Measurements from ENCODE around the gene RALGAPA1. TPM values are rescaled to one million over a fixed set of nuclear protein-coding genes. Genes with fewer than 3 reads are reported as not detected.

The RALGAPA1 gene
- total and polyA plus RNA-seq, 2 experiments from 2014 or later: 21.9 to 27.3 TPM

DNA sequence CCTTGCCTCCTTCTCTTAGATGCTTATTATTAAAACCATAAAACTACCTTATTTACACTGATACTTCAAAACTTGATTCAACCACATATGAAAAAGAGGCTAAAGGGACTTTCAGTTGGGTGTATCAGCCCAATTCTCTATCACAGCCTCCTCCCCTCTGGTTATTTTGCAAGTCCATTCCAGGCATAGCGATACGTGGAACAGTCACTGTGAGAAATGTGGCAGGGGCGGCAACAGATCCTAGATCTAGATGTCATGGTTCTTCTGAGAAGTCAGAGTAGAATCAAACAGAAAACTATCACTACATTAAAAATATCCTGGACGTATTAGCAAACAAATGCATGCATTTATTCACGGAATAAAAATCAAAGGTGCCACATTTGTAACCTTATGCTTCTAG is 83.2 kb downstream of the RALGAPA1 start:
- Histone ChIP-seq H3K27ac (ENCODE audit: low read depth) (no peak overlapping the region), H3F3A (replicated peaks; ENCODE audit: low read depth) (no peaks in the 10 kb centered on the region), H3K36me3 (ENCODE audit: insufficient read depth) (no peaks in the 10 kb centered on the region), H3K79me2 (replicated peaks; ENCODE audit: insufficient read depth) (no peaks in the 10 kb centered on the region), H3K4me3 (no peak overlapping the region), H3K4me1 (ENCODE audit: insufficient read depth) (no peaks in the 10 kb centered on the region), H4K20me1 (replicated peaks; ENCODE audit: insufficient read depth) (no peaks in the 10 kb centered on the region), H3K9me2 (ENCODE audit: insufficient read depth) (no peaks in the 10 kb centered on the region), H2AFZ (no peak overlapping the region), H3K27me3 (ENCODE audit: insufficient read depth) (no peaks in the 10 kb centered on the region), H3K4me2 (no peak overlapping the region)
- no peak overlapping the region for H3K27ac Mint-ChIP-seq
- H3K4me1 Mint-ChIP-seq: peaks cover 12% of the 10 kb centered on the region
- H3K36me3 Mint-ChIP-seq (ENCODE audit: low read depth): no peaks in the 10 kb centered on the region
- TF ChIP-seq EZH2 (IDR thresholded peaks at IDR 0.05; ENCODE audit: low read depth, unreplicated experiment) (no peak), ZNF331 (CRISPR knock-in tag; IDR thresholded peaks at IDR 0.05; ENCODE audit: low read depth) (no peak), CREB1 (CRISPR knock-in tag; IDR thresholded peaks at IDR 0.05; ENCODE audit: low read depth) (no peak), POLR2AphosphoS5 (IDR thresholded peaks at IDR 0.05; ENCODE audit: low read depth) (no peak)
- TF ChIP-seq, protein P1, sequence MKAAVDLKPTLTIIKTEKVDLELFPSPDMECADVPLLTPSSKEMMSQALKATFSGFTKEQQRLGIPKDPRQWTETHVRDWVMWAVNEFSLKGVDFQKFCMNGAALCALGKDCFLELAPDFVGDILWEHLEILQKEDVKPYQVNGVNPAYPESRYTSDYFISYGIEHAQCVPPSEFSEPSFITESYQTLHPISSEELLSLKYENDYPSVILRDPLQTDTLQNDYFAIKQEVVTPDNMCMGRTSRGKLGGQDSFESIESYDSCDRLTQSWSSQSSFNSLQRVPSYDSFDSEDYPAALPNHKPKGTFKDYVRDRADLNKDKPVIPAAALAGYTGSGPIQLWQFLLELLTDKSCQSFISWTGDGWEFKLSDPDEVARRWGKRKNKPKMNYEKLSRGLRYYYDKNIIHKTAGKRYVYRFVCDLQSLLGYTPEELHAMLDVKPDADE (IDR thresholded peaks at IDR 0.05): no peak
- no peak overlapping the region for H3K4me3 Mint-ChIP-seq
- H3K27me3 Mint-ChIP-seq (ENCODE audit: insufficient read depth, low read depth, poor library complexity): peaks cover 3% of the 10 kb centered on the region
- ATAC-seq (no peak), DNase-seq (ENCODE audit: low spot score) (no peak)
- no peaks in the 10 kb centered on the region for H3K9me3 Mint-ChIP-seq

DNA sequence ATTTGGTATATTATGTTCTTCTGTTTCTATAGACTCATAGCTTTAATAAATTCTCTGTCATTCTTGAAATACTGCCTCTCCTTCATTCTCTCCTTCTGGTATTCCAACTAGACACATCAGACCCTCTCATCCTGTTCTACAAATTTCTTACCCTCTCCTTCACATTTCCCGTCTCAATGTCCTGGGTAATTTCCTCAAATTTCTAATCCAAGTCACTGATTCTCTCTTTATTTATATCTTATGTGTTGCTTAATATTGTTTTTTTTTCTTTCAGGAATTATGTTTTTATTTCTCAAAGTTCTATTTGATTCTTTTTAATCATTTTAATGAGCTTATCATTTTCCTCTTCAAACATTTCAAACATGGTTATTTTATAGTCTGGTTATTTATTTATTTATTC is 94.0 kb downstream of the RALGAPA1 start:
- H3K27me3 Mint-ChIP-seq (ENCODE audit: insufficient read depth, low read depth, poor library complexity): no peaks in the 10 kb centered on the region
- Histone ChIP-seq H3K27me3 (ENCODE audit: insufficient read depth) (no peaks in the 10 kb centered on the region), H2AFZ (no peak overlapping the region), H3K4me2 (no peak overlapping the region), H3K9me2 (ENCODE audit: insufficient read depth) (no peaks in the 10 kb centered on the region), H3K79me2 (replicated peaks; ENCODE audit: insufficient read depth) (no peaks in the 10 kb centered on the region), H3K4me1 (ENCODE audit: insufficient read depth) (no peaks in the 10 kb centered on the region), H3K27ac (ENCODE audit: low read depth) (no peak overlapping the region), H4K20me1 (replicated peaks; ENCODE audit: insufficient read depth) (no peaks in the 10 kb centered on the region), H3F3A (replicated peaks; ENCODE audit: low read depth) (no peaks in the 10 kb centered on the region), H3K36me3 (ENCODE audit: insufficient read depth) (no peaks in the 10 kb centered on the region), H3K4me3 (no peak overlapping the region)
- 0 out of 2 replicates have a peak overlapping the region, but pooled peaks have one; percentile 12 for H3K27ac Mint-ChIP-seq
- H3K4me3 Mint-ChIP-seq: no peak overlapping the region
- H3K36me3 Mint-ChIP-seq (ENCODE audit: low read depth): peaks cover 7% of the 10 kb centered on the region; the same call in 2 of the 3 replicates
- DNase-seq (ENCODE audit: low spot score) (no peak), ATAC-seq (no peak)
- H3K9me3 Mint-ChIP-seq: no peaks in the 10 kb centered on the region
- peaks cover 4% of the 10 kb centered on the region; the same call in 2 of the 3 replicates for H3K4me1 Mint-ChIP-seq
- TF ChIP-seq, protein P2, sequence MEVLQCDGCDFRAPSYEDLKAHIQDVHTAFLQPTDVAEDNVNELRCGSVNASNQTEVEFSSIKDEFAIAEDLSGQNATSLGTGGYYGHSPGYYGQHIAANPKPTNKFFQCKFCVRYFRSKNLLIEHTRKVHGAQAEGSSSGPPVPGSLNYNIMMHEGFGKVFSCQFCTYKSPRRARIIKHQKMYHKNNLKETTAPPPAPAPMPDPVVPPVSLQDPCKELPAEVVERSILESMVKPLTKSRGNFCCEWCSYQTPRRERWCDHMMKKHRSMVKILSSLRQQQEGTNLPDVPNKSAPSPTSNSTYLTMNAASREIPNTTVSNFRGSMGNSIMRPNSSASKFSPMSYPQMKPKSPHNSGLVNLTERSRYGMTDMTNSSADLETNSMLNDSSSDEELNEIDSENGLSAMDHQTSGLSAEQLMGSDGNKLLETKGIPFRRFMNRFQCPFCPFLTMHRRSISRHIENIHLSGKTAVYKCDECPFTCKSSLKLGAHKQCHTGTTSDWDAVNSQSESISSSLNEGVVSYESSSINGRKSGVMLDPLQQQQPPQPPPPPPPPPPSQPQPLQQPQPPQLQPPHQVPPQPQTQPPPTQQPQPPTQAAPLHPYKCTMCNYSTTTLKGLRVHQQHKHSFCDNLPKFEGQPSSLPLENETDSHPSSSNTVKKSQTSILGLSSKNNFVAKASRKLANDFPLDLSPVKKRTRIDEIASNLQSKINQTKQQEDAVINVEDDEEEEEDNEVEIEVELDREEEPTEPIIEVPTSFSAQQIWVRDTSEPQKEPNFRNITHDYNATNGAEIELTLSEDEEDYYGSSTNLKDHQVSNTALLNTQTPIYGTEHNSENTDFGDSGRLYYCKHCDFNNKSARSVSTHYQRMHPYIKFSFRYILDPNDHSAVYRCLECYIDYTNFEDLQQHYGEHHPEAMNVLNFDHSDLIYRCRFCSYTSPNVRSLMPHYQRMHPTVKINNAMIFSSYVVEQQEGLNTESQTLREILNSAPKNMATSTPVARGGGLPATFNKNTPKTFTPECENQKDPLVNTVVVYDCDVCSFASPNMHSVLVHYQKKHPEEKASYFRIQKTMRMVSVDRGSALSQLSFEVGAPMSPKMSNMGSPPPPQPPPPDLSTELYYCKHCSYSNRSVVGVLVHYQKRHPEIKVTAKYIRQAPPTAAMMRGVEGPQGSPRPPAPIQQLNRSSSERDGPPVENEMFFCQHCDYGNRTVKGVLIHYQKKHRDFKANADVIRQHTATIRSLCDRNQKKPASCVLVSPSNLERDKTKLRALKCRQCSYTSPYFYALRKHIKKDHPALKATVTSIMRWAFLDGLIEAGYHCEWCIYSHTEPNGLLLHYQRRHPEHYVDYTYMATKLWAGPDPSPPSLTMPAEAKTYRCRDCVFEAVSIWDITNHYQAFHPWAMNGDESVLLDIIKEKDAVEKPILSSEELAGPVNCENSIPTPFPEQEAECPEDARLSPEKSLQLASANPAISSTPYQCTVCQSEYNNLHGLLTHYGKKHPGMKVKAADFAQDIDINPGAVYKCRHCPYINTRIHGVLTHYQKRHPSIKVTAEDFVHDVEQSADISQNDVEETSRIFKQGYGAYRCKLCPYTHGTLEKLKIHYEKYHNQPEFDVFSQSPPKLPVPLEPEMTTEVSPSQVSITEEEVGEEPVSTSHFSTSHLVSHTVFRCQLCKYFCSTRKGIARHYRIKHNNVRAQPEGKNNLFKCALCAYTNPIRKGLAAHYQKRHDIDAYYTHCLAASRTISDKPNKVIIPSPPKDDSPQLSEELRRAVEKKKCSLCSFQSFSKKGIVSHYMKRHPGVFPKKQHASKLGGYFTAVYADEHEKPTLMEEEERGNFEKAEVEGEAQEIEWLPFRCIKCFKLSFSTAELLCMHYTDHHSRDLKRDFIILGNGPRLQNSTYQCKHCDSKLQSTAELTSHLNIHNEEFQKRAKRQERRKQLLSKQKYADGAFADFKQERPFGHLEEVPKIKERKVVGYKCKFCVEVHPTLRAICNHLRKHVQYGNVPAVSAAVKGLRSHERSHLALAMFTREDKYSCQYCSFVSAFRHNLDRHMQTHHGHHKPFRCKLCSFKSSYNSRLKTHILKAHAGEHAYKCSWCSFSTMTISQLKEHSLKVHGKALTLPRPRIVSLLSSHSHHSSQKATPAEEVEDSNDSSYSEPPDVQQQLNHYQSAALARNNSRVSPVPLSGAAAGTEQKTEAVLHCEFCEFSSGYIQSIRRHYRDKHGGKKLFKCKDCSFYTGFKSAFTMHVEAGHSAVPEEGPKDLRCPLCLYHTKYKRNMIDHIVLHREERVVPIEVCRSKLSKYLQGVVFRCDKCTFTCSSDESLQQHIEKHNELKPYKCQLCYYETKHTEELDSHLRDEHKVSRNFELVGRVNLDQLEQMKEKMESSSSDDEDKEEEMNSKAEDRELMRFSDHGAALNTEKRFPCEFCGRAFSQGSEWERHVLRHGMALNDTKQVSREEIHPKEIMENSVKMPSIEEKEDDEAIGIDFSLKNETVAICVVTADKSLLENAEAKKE (CRISPR knock-in tag; IDR thresholded peaks at IDR 0.05): no peak
- no peak for TF ChIP-seq STAT1 (IDR thresholded peaks at IDR 0.05; ENCODE audit: unreplicated experiment)
- no peak for TF ChIP-seq ZNF331 (CRISPR knock-in tag; IDR thresholded peaks at IDR 0.05; ENCODE audit: low read depth)
- TF ChIP-seq ZNF114 (CRISPR knock-in tag; IDR thresholded peaks at IDR 0.05): no peak
- no peak for TF ChIP-seq EZH2phosphoT487 (IDR thresholded peaks at IDR 0.05; ENCODE audit: unreplicated experiment)
- TF ChIP-seq CREB1 (CRISPR knock-in tag; IDR thresholded peaks at IDR 0.05; ENCODE audit: low read depth): no peak
- TF ChIP-seq, protein P3, sequence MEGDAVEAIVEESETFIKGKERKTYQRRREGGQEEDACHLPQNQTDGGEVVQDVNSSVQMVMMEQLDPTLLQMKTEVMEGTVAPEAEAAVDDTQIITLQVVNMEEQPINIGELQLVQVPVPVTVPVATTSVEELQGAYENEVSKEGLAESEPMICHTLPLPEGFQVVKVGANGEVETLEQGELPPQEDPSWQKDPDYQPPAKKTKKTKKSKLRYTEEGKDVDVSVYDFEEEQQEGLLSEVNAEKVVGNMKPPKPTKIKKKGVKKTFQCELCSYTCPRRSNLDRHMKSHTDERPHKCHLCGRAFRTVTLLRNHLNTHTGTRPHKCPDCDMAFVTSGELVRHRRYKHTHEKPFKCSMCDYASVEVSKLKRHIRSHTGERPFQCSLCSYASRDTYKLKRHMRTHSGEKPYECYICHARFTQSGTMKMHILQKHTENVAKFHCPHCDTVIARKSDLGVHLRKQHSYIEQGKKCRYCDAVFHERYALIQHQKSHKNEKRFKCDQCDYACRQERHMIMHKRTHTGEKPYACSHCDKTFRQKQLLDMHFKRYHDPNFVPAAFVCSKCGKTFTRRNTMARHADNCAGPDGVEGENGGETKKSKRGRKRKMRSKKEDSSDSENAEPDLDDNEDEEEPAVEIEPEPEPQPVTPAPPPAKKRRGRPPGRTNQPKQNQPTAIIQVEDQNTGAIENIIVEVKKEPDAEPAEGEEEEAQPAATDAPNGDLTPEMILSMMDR (conservative IDR thresholded peaks at IDR 0.05; ENCODE audit: low read depth in 2 of 2): no peak

Measured in GM23338 (cell line).